ENCODE results near the gene PARD3.

The PARD3 gene

DNA sequence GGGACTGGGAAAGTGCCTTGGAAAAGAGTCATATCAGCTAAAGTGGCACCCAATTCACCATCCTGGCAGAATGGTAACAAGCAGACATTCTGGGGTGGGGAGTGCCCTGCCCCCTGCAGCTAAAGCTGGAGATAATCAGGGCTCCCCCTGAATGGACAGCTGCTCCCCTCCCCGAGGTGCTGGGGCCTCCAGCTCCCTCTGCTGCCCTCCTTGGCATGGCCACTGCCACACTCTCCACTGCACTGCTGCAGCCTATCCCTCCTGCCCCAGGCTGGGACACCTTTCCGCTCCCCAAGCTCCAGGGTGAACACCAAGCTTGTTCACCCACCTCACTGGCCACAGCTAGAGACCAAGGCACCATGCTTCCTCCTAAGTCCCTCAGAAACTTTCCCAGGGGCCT, 9.8 kb upstream of the PARD3 start:
- DNase-seq (ENCODE audit: low spot score): no peak

DNA sequence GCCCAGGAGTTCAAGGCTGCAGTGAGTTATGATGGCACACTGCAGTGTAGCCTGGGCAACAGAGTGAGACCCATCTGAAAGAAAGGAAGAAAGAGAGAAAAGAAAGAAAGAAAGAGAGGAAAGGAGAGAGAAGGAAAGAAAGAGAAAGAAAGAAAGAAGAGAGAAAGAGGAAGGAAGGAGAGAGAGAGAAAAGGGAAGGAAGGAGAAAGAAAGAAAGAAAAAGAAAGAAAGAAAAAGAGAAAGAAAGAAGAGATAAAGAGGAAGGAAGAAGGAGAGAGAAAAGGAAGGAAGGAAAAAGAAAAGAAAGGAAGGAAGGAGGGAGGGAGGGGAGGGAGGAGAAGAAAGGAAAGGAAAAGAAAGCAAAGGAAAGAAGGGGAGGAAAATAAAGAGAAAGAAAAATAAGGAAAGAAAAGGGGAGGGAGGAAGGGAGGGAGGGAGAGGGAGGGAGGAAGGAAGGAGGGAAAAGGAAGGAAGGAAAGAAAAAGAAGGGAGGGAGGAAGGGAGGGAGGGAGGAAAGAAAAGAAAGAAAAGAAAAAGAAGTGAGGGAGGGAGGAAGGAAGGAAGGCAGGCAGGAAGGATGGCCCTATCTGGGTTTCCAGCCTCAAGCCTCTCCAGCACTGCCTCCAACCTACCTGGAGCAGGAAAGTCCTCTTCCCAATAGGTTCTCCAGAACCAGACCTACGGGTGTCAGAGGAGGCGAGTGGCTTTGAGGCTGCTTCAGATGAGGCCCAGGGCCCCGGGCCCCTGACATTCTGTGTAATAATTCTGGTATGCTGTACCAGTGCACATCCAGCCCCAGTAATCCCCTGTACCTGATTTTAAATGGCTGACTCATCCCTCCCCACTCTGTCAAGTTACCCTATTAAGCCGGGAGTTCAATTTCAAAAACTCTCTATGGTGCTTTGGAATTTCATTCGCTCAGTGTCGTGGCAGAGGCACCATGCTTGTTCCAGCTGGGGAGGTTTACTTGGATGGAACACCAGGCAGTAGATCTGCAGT, 6.8 kb upstream of the PARD3 start:
- DNase-seq (ENCODE audit: low spot score): no peak

GRCh38 chr10:34817586-34817985, 2.5 kb upstream of the PARD3 start:
- no peak for DNase-seq (ENCODE audit: low spot score)

GRCh38 chr10:34817054-34817453, 2.0 kb upstream of the PARD3 start:
- DNase-seq (ENCODE audit: low spot score): no peak

GRCh38 chr10:34816501-34817002, 1.5 kb upstream of the PARD3 start:
- DNase-seq (ENCODE audit: low spot score): no peak

DNA sequence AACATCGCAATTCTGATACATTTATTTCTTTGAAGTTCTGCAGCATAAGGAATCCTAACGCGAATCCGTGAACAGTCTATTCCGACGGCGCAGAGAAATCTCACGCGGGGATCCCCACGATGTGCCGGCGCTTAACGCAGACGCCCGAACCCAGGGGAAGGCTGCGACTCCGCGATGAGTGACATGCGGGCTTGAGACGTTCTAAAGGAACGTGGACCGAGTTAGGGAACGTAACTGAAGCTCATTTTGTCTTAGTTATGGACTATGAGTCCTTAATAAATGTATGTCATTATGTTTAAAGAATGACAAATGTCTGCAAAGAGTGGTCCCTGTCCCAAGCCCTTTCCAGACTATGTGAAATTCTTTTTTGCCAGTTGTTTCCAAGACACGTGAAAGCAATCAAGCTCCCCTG, 995 bp upstream of the PARD3 start:
- no peak for DNase-seq (ENCODE audit: low spot score)

- no peak for DNase-seq (ENCODE audit: low spot score)
Measured at GRCh38 chr10:34814913-34815184, 247 bp downstream of the PARD3 start.

- DNase-seq (ENCODE audit: low spot score): peak; percentile 79
Measured at GRCh38 chr10:34814223-34814912, 728 bp downstream of the PARD3 start.

DNA sequence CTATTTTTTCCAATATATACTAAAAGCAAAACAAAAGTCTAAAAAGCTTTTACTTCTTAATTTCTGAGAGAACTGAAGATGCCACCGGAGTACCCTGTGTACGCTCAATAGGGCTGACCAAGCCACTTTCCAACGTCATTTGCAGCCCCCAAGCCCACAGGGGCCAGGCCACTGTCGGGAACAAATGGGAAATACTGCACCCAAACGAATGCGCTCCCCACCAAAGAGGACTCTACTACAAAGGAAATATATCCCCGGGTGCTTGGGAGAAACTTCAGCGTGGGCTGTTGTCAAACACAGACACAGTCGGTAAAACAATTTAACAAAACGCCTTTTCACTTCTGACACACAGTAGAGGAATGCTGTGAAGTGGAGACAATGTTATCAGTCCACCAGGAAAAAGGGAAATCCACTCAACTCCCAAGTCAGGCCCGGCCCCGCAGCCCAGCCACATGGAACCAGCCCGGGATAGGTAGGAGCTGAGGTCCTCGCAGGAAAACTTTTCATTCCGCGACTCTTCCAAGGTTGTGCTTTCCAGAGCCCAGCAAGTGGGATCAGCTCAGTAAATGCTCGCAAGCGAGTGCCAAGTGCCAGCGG, 1.4 kb downstream of the PARD3 start:
- no peak for DNase-seq (ENCODE audit: low spot score)

GRCh38 chr10:34812771-34813170, 2.3 kb downstream of the PARD3 start:
- no peak for DNase-seq (ENCODE audit: low spot score)

- no peak for DNase-seq (ENCODE audit: low spot score)
Measured at GRCh38 chr10:34811968-34812514, 3.1 kb downstream of the PARD3 start.

- no peak for DNase-seq (ENCODE audit: low spot score)
Measured at GRCh38 chr10:34811126-34811967, 3.7 kb downstream of the PARD3 start.

DNA sequence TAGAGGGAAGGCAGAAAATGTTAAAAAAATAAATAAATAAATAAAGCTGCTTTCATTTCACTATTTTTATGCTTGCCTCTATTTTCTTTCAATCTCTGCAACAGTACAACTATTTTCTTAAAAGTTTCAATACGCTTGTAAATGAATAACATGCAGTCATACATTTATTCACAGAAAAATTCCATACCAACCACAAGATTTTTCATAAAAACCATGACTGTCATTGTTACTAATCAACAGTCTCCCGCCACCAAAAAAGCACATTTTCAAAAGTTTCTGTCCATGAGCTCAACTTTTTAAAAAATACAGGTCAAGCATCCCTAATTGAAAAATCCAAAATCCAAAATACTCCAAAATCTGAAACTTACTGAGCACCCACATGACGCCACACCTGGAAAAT, 5.3 kb downstream of the PARD3 start:
- no peak for DNase-seq (ENCODE audit: low spot score)

GRCh38 chr10:34808801-34809745, 6.0 kb downstream of the PARD3 start:
- no peak for DNase-seq (ENCODE audit: low spot score)

- DNase-seq (ENCODE audit: low spot score): no peak
Measured at GRCh38 chr10:34808336-34808735, 6.8 kb downstream of the PARD3 start.

DNA sequence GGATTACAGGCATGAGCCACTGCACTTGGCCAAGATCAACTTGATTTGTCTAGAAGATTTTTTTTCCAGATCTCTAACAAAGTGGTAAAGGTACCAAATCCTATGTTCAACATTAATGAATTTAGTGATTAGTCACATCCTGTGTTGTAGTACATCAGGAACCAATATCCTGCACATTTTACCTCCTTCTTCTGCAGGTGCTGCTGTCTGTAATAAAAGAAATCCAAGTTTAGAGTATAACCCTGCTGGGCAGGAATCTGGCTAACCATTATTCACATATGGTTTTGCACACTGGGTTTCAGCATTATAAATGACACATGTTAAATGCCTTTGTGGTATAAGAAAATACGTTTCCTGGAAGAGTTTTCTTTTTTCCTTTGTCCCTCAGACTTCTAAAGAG, 10.8 kb downstream of the PARD3 start:
- no peak for DNase-seq (ENCODE audit: low spot score)

DNA sequence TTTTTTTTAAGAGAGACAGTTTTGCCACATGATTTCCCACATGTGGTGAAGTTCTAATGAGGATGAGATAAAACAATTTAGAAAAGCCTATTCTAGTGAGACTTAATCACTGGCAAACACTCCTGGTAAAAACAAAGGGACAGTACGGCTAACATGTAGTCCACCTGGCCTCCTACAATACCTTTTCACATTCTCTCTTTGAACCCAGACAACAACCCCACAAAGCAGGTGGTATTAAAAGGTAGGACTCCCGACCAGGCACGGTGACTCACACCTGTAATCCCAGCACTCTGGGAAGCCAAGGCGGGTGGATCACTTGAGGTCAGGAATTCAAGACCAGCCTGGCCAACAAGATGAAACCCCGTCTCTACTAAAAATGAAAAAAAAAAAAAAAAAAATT, 12.4 kb downstream of the PARD3 start:
- DNase-seq (ENCODE audit: low spot score): no peak

DNA sequence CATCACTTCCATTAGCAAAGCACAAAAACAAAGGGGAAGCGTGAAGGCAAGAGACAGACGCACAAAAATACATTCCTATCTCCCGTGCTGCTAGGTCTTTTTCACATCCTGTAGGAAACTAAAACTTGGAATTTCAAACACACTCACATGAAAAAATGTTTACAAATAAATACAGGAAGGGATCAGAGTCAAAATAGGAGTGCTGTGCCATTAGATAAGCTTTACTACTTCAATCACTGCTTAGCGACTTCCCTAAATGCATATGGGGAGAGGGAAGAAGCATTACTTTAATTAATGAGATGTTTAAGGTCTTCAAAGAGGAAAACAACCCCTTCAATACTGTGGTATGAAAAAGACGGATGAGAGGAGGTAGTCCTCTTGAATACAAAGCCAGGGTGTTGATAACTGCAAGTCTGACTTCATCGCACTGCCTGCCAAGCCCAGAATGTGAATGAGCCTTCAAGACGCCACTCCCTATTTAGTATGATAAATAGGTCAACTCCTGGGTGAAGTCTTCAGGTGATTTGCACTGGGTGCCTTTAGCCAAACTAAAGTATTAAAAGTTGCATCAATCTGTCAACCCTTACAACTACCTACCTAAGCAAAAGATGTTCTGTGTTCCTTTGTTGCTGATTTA, 13.9 kb downstream of the PARD3 start:
- DNase-seq (ENCODE audit: low spot score): no peak

DNA sequence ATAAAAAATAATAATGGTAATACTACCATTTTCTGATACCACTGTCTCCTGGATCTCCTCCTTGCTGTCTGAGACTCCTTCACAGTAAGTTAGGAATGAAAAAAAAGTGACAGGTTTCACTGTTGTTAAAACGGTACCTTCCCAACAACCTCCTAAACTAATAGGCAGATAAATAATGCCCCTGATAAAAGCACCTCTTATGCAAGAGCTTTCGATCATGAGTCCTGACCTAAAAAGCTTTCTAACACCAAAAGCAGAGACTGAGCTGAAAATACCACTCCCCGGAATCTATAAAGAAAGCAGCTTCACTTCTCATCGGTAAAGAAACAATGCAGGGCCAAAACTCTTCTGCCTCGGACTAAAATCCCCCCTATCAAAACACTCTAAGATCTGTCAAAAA, 14.5 kb downstream of the PARD3 start:
- DNase-seq (ENCODE audit: low spot score): no peak

- no peak for DNase-seq (ENCODE audit: low spot score)
Measured at GRCh38 chr10:34798654-34799053, 16.4 kb downstream of the PARD3 start.
